ENCODE measurements around the gene RREB1.

Gene RREB1

DNA sequence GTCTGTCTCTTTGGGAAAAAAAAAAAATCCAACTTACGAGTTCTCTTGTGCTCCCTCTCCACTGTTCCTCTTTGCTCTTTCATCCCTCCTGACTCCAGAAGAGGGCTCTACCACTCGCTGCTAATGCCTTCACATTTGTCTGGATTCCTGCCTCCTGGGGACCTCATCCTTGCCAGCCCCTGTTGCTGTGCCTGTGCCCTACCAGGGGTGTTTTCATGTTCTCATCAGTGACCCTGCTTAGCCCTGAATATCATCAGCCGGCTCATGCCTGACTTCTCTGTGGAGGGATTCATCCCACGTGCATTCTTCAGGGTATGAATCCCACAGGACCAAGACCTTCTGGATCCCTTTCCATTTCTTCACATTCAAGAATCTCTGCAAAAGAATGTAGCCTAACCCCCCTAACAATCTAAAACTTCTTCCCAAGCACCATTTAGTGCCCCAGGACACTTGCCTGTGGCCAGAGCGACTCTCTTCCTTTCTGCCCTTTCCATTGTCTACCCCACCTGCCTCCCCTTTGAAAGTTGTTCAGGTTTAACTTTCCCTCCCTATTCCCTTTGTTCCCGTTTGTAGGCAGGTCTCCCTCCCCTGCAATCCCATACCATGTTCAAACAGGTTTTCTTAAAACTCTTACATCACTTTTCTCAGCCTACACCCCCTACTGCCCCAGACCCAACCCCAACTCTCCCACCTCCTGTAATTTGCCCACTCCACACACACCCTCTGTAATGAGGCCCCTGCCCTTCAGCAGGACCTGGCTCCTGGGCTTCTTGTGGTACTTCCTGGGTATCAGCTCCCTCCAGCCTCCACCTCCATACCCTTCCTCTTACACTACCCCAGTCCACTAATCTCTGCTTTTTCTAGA is 50.2 kb downstream of the RREB1 start:
- H3K27ac ChIP-seq: no peak overlapping the region
- TF ChIP-seq, protein P1, sequence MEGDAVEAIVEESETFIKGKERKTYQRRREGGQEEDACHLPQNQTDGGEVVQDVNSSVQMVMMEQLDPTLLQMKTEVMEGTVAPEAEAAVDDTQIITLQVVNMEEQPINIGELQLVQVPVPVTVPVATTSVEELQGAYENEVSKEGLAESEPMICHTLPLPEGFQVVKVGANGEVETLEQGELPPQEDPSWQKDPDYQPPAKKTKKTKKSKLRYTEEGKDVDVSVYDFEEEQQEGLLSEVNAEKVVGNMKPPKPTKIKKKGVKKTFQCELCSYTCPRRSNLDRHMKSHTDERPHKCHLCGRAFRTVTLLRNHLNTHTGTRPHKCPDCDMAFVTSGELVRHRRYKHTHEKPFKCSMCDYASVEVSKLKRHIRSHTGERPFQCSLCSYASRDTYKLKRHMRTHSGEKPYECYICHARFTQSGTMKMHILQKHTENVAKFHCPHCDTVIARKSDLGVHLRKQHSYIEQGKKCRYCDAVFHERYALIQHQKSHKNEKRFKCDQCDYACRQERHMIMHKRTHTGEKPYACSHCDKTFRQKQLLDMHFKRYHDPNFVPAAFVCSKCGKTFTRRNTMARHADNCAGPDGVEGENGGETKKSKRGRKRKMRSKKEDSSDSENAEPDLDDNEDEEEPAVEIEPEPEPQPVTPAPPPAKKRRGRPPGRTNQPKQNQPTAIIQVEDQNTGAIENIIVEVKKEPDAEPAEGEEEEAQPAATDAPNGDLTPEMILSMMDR (IDR thresholded peaks at IDR 0.05): no peak
- no peak overlapping the region for H3K4me3 ChIP-seq
- no peak for DNase-seq (ENCODE audit: low spot score)

DNA sequence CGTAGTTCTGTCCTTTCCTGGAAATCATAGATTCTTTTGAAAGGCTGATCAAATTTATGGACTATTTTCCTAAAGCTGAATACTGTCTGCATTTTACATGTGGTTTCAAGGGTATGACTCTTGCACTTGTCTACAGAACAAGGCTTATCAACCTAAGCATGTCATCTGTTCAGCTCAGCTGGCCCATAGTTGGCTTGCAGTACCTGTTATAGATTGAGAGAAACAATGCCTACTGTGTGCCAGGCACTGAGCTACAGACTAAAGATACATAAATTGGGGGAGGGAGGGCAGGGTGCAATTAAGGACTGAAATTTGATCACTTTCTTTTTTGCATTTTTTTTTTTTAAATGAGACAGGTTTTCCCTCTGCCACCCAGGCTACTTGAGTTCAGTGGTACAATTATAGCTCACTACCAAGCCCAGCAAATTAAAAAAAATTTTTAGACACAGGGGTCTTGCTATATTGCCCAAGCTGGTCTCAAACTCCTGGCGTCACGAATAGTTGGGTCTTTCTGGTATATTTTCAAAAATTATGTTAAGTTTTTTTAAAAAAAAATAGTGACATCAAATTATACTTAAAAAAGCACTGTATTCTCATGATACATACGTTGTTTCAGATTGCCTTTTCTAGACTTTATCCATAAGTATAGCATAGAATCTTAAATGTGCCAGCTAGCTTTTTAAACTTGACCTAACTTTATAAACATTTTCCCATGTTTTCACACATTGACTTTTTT is 52.2 kb downstream of the RREB1 start:
- Histone ChIP-seq H3K4me3 (no peak overlapping the region), H3K27ac (no peak overlapping the region)
- no peak for DNase-seq (ENCODE audit: low spot score)
- TF ChIP-seq, protein P1 (IDR thresholded peaks at IDR 0.05): no peak

GRCh38 chr6:7161253-7161623 is 53.5 kb downstream of the RREB1 start:
- no peak for DNase-seq (ENCODE audit: low spot score)
- TF ChIP-seq, protein P1 (IDR thresholded peaks at IDR 0.05): no peak
- Histone ChIP-seq H3K4me3 (no peak overlapping the region), H3K27ac (no peak overlapping the region)

GRCh38 chr6:7161845-7162244 is 54.1 kb downstream of the RREB1 start:
- no peak for DNase-seq (ENCODE audit: low spot score)
- Histone ChIP-seq H3K4me3 (no peak overlapping the region), H3K27ac (no peak overlapping the region)
- TF ChIP-seq, protein P1 (IDR thresholded peaks at IDR 0.05): no peak

DNA sequence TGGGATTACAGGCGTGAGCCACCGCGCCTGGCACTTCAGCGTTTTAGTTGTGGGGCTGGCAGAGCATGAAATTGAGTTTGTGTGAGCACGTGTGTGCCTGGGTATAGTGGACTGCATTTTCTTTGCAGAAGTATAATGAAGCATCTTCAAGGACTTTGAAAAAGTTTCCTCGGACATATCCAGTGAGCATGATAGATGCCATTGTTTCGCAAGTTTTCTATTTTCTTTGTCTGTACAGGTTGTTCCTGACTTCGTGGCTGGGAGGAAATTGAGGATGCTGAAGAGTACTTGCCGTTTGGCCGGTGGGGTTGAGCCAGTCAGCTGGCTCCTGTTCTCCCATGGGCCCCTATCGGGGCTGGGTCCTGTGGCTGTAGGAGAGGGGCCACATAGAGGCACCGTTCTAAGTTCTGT is 55.9 kb downstream of the RREB1 start:
- DNase-seq (ENCODE audit: low spot score): no peak
- Histone ChIP-seq H3K27ac (no peak overlapping the region), H3K4me3 (no peak overlapping the region)
- TF ChIP-seq, protein P1 (IDR thresholded peaks at IDR 0.05): no peak

DNA sequence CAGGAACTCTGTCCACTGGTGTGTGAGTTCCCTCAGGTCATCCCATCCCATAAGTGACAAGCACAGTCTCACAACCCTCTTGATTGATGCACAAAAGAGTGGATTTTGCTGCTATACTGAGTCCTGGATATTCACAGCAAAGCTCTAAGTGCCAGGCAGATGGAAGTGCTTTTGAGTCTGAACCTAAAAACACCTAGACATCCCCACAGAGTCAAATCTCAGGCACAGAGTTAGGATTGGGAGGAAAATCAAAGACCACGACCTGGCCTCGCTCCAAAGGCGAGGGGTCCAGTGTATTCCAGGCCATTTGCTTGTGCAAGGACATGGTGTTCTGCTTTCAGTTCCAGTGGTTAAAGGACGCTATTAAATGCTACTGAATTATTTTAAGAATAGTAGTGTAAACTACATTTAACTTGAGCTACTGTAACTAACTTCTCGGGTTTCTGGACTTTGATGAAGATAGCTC is 56.8 kb downstream of the RREB1 start:
- TF ChIP-seq, protein P1 (IDR thresholded peaks at IDR 0.05): no peak
- Histone ChIP-seq H3K27ac (no peak overlapping the region), H3K4me3 (no peak overlapping the region)
- no peak for DNase-seq (ENCODE audit: low spot score)
